Endothelial cell of umbilical vein (primary cell): ENCODE data around the gene PBLD. TPM values are rescaled to one million over a fixed set of nuclear protein-coding genes. Genes with fewer than 3 reads are reported as not detected.

Experiments
- BruUV-seq: library from RNA; stranded (reverse); fragments of 400-500 nt; replicated peaks from 2 replicates; lab custom pipeline; 2021; lab: Mats Ljungman, UMichigan
- CTCF ChIA-PET: fragments of 300-600, 350-600 bp; sonication (Branson Sonifier 250); formaldehyde crosslinking; loops from one replicate; lab custom pipeline; 2021; ENCODE audit warnings: antibody characterized with exemption, inconsistent platforms; lab: Charles Lee
- POLR2A ChIA-PET: fragments of 300-600, 350-600 bp; sonication (Branson Sonifier 250); formaldehyde crosslinking; loops from one replicate; lab custom pipeline; 2021; ENCODE audit warnings: antibody characterized with exemption, inconsistent platforms; lab: Charles Lee
- DNase-seq: peaks from one replicate; pipeline ENCODE4 v3.0.0-alpha.2; 2011; ENCODE audit warnings: low read depth, low spot score
- FAIRE-seq: peaks from 2 replicates; lab custom pipeline; 2011; peaks lifted over from hg19 to GRCh38; lab: Jason Lieb, UNC
- H2AFZ ChIP-seq: 2 replicates; pipeline ENCODE4 v1.6.0; 2012; ENCODE audit warnings: low read depth, low read length, control low read depth, inconsistent platforms
- H3K27ac ChIP-seq: 2 replicates; pipeline ENCODE4 v1.5.1; 2011; ENCODE audit warnings: low read depth, mild to moderate bottlenecking, control low read depth, low read length, moderate library complexity; ENCODE audit not compliant: insufficient read depth
- H3K27me3 ChIP-seq, 2 experiments: 2 replicates each; pipeline versions ENCODE4 v1.6.0 to v1.6.1; 2011; ENCODE audit warnings: low read length in 2 of 2, mixed read lengths in 1 of 2; ENCODE audit not compliant: control insufficient read depth in 2 of 2, insufficient read depth in 2 of 2
- H3K36me3 ChIP-seq, 2 experiments: 2 replicates in 1 of 2; 3 replicates in 1 of 2; pipeline ENCODE4 v1.5.1; 2011; ENCODE audit warnings: low read length in 2 of 2, mild to moderate bottlenecking in 1 of 2, moderate library complexity in 1 of 2; ENCODE audit not compliant: control insufficient read depth in 2 of 2, insufficient read depth in 2 of 2; ENCODE audit errors: extremely low read depth in 1 of 2
- H3K4me1 ChIP-seq: 3 replicates; pipeline ENCODE4 v1.5.1; 2011; ENCODE audit warnings: mild to moderate bottlenecking, low read length; ENCODE audit not compliant: control insufficient read depth, insufficient read depth; ENCODE audit errors: extremely low read depth
- H3K4me2 ChIP-seq: 2 replicates; pipeline ENCODE4 v1.6.1; 2011; ENCODE audit warnings: low read length, control low read depth, mixed read lengths; ENCODE audit not compliant: insufficient read depth
- H3K4me3 ChIP-seq, 3 experiments: fragments of 200-600 bp in 1 of 3; sonication (generic), shearing (Covaris generic) in 1 of 3; replicated peaks in 1 of 3; 2 replicates each; pipeline ENCODE4 v1.5.1; 2011 to 2016; ENCODE audit warnings: control low read depth in 3 of 3, low read length in 3 of 3, mild to moderate bottlenecking in 2 of 3, inconsistent platforms in 1 of 3, low read depth in 1 of 3, moderate library complexity in 1 of 3; ENCODE audit not compliant: insufficient read depth in 1 of 3
- H3K79me2 ChIP-seq: 2 replicates; pipeline ENCODE4 v1.6.0; 2012; ENCODE audit warnings: low read length, inconsistent platforms; ENCODE audit not compliant: control insufficient read depth, insufficient read depth
- H3K9ac ChIP-seq: replicated peaks from 2 replicates; pipeline ENCODE3; 2011; ENCODE audit warnings: low read length, control low read depth; ENCODE audit not compliant: insufficient read depth; ENCODE audit errors: extremely low read depth
- H3K9me1 ChIP-seq: replicated peaks from 3 replicates; pipeline ENCODE4 v1.6.0; 2011; ENCODE audit warnings: mild to moderate bottlenecking, low read length; ENCODE audit not compliant: control insufficient read depth, insufficient read depth; ENCODE audit errors: extremely low read depth
- H3K9me3 ChIP-seq: replicated peaks from 2 replicates; pipeline ENCODE4 v1.5.1; 2012; ENCODE audit warnings: low read length, inconsistent platforms; ENCODE audit not compliant: control insufficient read depth, insufficient read depth
- H4K20me1 ChIP-seq: replicated peaks from 2 replicates; pipeline ENCODE3; 2011; ENCODE audit warnings: mild to moderate bottlenecking, low read length; ENCODE audit not compliant: control insufficient read depth, insufficient read depth; ENCODE audit errors: extremely low read depth
- CTCF ChIP-seq, 2 donors: IDR thresholded peaks; 1 replicate in 1 of 2; 2 replicates in 1 of 2; pipeline ENCODE4 v1.5.1; 2011; ENCODE audit warnings: low read length in 2 of 2, mild to moderate bottlenecking in 2 of 2, moderate library complexity in 2 of 2, control low read depth in 1 of 2, inconsistent platforms in 1 of 2, low read depth in 1 of 2; ENCODE audit not compliant: insufficient read depth in 1 of 2; ENCODE audit errors: extremely low read depth in 1 of 2
- EZH2 ChIP-seq: IDR thresholded peaks from 2 replicates; pipeline ENCODE4 v1.6.1; 2012; ENCODE audit warnings: borderline replicate concordance, low read depth, mild to moderate bottlenecking, moderate library complexity, low read length, inconsistent platforms; ENCODE audit not compliant: severe bottlenecking
- FOS ChIP-seq: IDR thresholded peaks from 2 replicates; pipeline ENCODE4 v1.6.1; 2011; ENCODE audit warnings: mild to moderate bottlenecking, low read length, moderate library complexity, borderline replicate concordance; ENCODE audit not compliant: insufficient read depth
- GATA2 ChIP-seq: IDR thresholded peaks from 2 replicates; pipeline ENCODE4 v1.7.0; 2011; ENCODE audit warnings: low read depth, mild to moderate bottlenecking, moderate library complexity, mixed read lengths, low read length; ENCODE audit not compliant: insufficient read length, insufficient read depth
- JUN ChIP-seq: IDR thresholded peaks from 2 replicates; pipeline ENCODE4 v1.6.1; 2011; ENCODE audit warnings: borderline replicate concordance, low read depth; ENCODE audit not compliant: insufficient read length, insufficient read depth
- MAX ChIP-seq: IDR thresholded peaks from 2 replicates; pipeline ENCODE4 v1.6.1; 2011; ENCODE audit not compliant: insufficient read depth, insufficient read length
- MYC ChIP-seq: IDR thresholded peaks from one replicate; pipeline ENCODE4 v1.6.1; 2011; ENCODE audit warnings: mild to moderate bottlenecking, low read depth, low read length
- POLR2A ChIP-seq: IDR thresholded peaks from 2 replicates; pipeline ENCODE4 v1.6.1; 2012; ENCODE audit warnings: low read depth, mild to moderate bottlenecking, control low read depth, low read length
- POLR2AphosphoS5 ChIP-seq: IDR thresholded peaks from 2 replicates; pipeline ENCODE4 v1.6.1; 2012; ENCODE audit warnings: low read depth, mild to moderate bottlenecking, control low read depth, low read length, moderate library complexity; ENCODE audit not compliant: insufficient read depth
- dilution Hi-C: fragments of 300-500 bp; cut with MboI; formaldehyde crosslinking; loops from one replicate; pipeline ENCODE4 v1.15.0; 2019; ENCODE audit warnings: low sequenced_read_pairs; ENCODE audit not compliant: extremely low pct_ligation_motif_present
- intact Hi-C: fragments of 100-400 bp; cut with micrococcal nuclease; formaldehyde crosslinking; loops from one replicate; pipeline ENCODE4 v1.10.0; 2022
- polyA plus RNA-seq, 4 experiments: library from polyadenylated mRNA; depleted of rRNA in 3 of 4; stranded (reverse) in 3 of 4; unstranded in 1 of 4; fragments of >200 nt; gene quantifications; 2 replicates each; pipeline versions ENCODE4 v1.2.1 to v1.2.3, GENCODE V29; 2011 to 2012; ENCODE audit warnings: missing spikeins in 1 of 4
- total RNA-seq: library from RNA; stranded (reverse); gene quantifications from 2 replicates; pipeline ENCODE4 v1.2.3, GENCODE V29; 2021

PBLD gene
- total and polyA plus RNA-seq, 2 donors (not counting 3 experiments of a cell fraction or from before 2014, with no cell fraction given): 1.5 to 5.1 TPM

DNA sequence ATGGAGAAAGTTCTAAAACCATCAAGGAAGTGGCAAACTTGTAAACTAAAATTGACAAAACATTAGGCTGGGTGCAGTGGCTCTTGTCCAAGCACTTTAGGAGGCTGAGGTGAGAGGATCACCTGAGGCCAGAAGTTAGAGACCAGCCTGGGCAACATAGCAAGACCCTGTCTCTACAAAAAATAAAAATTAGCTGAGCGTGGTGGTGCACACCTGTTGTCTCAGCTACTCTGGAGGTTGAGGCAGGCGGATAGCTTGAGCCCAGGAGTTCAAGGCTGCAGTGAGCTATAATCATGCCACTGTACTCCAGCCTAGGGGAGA lies 30.3 kb downstream of the PBLD start:
- BruUV-seq: no TSS peak
- H3K27ac ChIP-seq: no peak overlapping the region
- DNase-seq (no peak), FAIRE-seq (no peak)
- POLR2A ChIA-PET: interaction anchor here (0.7 kb wide), 1 partner anchor 29 kb away, joined by 6 read pairs; the partner anchor contains the start of gene HNRNPH3
- no peaks in the 10 kb centered on the region for H3K27me3 ChIP-seq
- H2AFZ ChIP-seq: no peak overlapping the region
- H3K4me2 ChIP-seq: no peak overlapping the region
- H3K9me1 ChIP-seq: no peaks in the 10 kb centered on the region
- H3K4me1 ChIP-seq: peaks cover 3% of the 10 kb centered on the region
- H4K20me1 ChIP-seq: no peaks in the 10 kb centered on the region
- H3K79me2 ChIP-seq: no peaks in the 10 kb centered on the region
- H3K36me3 ChIP-seq: no peaks in the 10 kb centered on the region
- TF ChIP-seq CTCF (IDR thresholded peaks at IDR 0.05; ENCODE audit: extremely low read depth in 1 of 2, insufficient read depth in 1 of 2, low read depth in 1 of 2, low read length in 2 of 2) (no peak), JUN (no peak), MAX (no peak), POLR2A (no peak), GATA2 (no peak), FOS (no peak), MYC (no peak), POLR2AphosphoS5 (no peak), EZH2 (no peak)
- intact Hi-C loops: loop anchor here (1.0 to 5.0 kb wide), 4 partner anchors 90 to 514 kb away; no protein-coding TSS in a partner anchor
- no peaks in the 10 kb centered on the region for H3K9me3 ChIP-seq
- CTCF ChIA-PET: interaction anchor here (1.0 to 6.2 kb wide), 20 partner anchors 11 to 605 kb away, joined by 3 to 290 read pairs (median 8); partner anchors contain the start of gene ATOH7
- no peak overlapping the region for H3K4me3 ChIP-seq
- dilution Hi-C loops: no loop called here
- H3K9ac ChIP-seq: no peak overlapping the region
